Neural progenitor cell (in vitro differentiated cells): ENCODE data around the gene ARMC3. TPM values are rescaled to one million over a fixed set of nuclear protein-coding genes. Genes with fewer than 3 reads are reported as not detected.

Experiments
- DNase-seq: peaks from one replicate; pipeline ENCODE4 v3.0.0-alpha.2; 2016; ENCODE audit warnings: low spot score
- H2AFZ ChIP-seq: fragments of 200-600 bp; sonication (generic); replicated peaks from 2 replicates; pipeline ENCODE4 v1.6.1; 2016; ENCODE audit warnings: antibody characterized with exemption
- H3F3A ChIP-seq: fragments of 200-600 bp; sonication (generic); 2 replicates; pipeline ENCODE4 v1.6.1; 2016; ENCODE audit warnings: antibody characterized with exemption, low read depth
- H3K27ac ChIP-seq: fragments of 200-600 bp; sonication (generic); 2 replicates; pipeline ENCODE4 v1.5.1; 2016; ENCODE audit warnings: mild to moderate bottlenecking
- H3K27me3 ChIP-seq: fragments of 200-600 bp; sonication (generic); 2 replicates; pipeline ENCODE4 v1.6.1; 2016; ENCODE audit warnings: mild to moderate bottlenecking, moderate library complexity
- H3K36me3 ChIP-seq: fragments of 200-600 bp; sonication (generic); 2 replicates; pipeline ENCODE4 v1.5.1; 2016
- H3K4me1 ChIP-seq: fragments of 200-600 bp; sonication (generic); 2 replicates; pipeline ENCODE4 v1.6.1; 2016; ENCODE audit warnings: mixed run types
- H3K4me2 ChIP-seq: fragments of 200-600 bp; sonication (generic); 2 replicates; pipeline ENCODE4 v1.6.1; 2016
- H3K4me3 ChIP-seq: fragments of 200-600 bp; sonication (generic); 2 replicates; pipeline ENCODE4 v1.5.1; 2016
- H3K79me2 ChIP-seq: fragments of 200-600 bp; sonication (generic); 2 replicates; pipeline ENCODE4 v1.6.1; 2016; ENCODE audit warnings: low read depth
- H3K9ac ChIP-seq: fragments of 200-600 bp; sonication (generic); 2 replicates; pipeline ENCODE4 v1.6.1; 2016
- H3K9me3 ChIP-seq: fragments of 200-600 bp; sonication (generic); 2 replicates; pipeline ENCODE4 v1.5.1; 2016; ENCODE audit warnings: low read depth
- H4K20me1 ChIP-seq: fragments of 200-600 bp; sonication (generic); 2 replicates; pipeline ENCODE4 v1.6.1; 2016; ENCODE audit warnings: low read depth
- H3K27ac Mint-ChIP-seq: 3 replicates; pipeline ENCODE4 v1.8.0; 2021; ENCODE audit warnings: mixed read lengths
- H3K27me3 Mint-ChIP-seq: 2 replicates; pipeline ENCODE4 v1.8.0; 2022; ENCODE audit warnings: low read depth, mild to moderate bottlenecking, inconsistent platforms, moderate library complexity, mixed read lengths; ENCODE audit not compliant: insufficient read depth
- H3K36me3 Mint-ChIP-seq: 3 replicates; pipeline ENCODE4 v1.8.0; 2021; ENCODE audit warnings: mixed read lengths
- H3K4me1 Mint-ChIP-seq: 3 replicates; pipeline ENCODE4 v1.8.0; 2021; ENCODE audit warnings: mixed read lengths
- H3K4me3 Mint-ChIP-seq: 3 replicates; pipeline ENCODE4 v1.8.0; 2021; ENCODE audit warnings: mild to moderate bottlenecking, moderate library complexity, mixed read lengths
- H3K9me3 Mint-ChIP-seq: 3 replicates; pipeline ENCODE4 v1.8.0; 2020; ENCODE audit warnings: mixed read lengths
- EZH2 ChIP-seq: fragments of 200-600 bp; sonication (generic); IDR thresholded peaks from 2 replicates; pipeline ENCODE4 v1.6.1; 2017; ENCODE audit warnings: antibody characterized with exemption, mild to moderate bottlenecking, moderate library complexity
- EZH2phosphoT487 ChIP-seq: fragments of 200-600 bp; sonication (generic); IDR thresholded peaks from 2 replicates; pipeline ENCODE4 v1.6.1; 2017; ENCODE audit warnings: antibody characterized with exemption
- total RNA-seq: library from RNA; depleted of rRNA; stranded (reverse); fragments of >200 nt; gene quantifications from 2 replicates; pipeline ENCODE4 v1.2.3, GENCODE V29; 2015; ENCODE audit warnings: low replicate concordance
- TF ChIP-seq, protein P1 (sequence below): fragments of 200-600 bp; sonication (generic); IDR thresholded peaks from 2 replicates; pipeline ENCODE4 v1.5.1; 2017; ENCODE audit warnings: antibody characterized with exemption, mild to moderate bottlenecking

ARMC3 gene
- total RNA-seq, 1 donor from 2014 or later: 14.6 TPM

DNA sequence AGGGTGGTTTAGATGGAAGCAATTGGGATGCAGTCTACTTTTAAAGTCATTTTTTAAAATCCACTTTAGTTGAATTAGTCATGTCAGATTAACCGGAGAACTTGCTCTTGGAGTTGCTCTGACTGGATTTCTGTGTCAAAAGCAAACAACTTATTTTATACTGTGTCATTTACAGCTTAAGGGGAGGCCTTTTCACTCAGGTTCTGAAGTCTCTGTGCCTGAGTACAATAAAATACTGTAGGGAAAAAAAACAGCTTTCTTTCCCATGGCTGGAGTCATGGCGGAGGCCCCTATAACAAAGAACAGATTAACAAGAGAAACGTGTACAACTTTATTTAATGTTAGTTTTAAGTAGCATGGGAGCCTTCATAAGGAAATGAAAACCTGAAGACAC lies 128.3 kb downstream of the ARMC3 start:
- Histone ChIP-seq H3K4me1 (peaks cover 23% of the 10 kb centered on the region), H3K27ac (peak overlapping the region; percentile 97), H4K20me1 (no peaks in the 10 kb centered on the region), H3K79me2 (no peaks in the 10 kb centered on the region), H3K9me3 (no peaks in the 10 kb centered on the region), H3K27me3 (no peaks in the 10 kb centered on the region), H2AFZ (peak overlapping the region; percentile 36), H3F3A (peaks cover 18% of the 10 kb centered on the region), H3K9ac (no peak overlapping the region), H3K4me3 (no peak overlapping the region), H3K4me2 (peak overlapping the region; percentile 72), H3K36me3 (no peaks in the 10 kb centered on the region)
- TF ChIP-seq EZH2phosphoT487 (no peak), EZH2 (no peak)
- TF ChIP-seq, protein P1, sequence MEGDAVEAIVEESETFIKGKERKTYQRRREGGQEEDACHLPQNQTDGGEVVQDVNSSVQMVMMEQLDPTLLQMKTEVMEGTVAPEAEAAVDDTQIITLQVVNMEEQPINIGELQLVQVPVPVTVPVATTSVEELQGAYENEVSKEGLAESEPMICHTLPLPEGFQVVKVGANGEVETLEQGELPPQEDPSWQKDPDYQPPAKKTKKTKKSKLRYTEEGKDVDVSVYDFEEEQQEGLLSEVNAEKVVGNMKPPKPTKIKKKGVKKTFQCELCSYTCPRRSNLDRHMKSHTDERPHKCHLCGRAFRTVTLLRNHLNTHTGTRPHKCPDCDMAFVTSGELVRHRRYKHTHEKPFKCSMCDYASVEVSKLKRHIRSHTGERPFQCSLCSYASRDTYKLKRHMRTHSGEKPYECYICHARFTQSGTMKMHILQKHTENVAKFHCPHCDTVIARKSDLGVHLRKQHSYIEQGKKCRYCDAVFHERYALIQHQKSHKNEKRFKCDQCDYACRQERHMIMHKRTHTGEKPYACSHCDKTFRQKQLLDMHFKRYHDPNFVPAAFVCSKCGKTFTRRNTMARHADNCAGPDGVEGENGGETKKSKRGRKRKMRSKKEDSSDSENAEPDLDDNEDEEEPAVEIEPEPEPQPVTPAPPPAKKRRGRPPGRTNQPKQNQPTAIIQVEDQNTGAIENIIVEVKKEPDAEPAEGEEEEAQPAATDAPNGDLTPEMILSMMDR: no peak
- DNase-seq: no peak
- H3K36me3 Mint-ChIP-seq: peaks cover 2% of the 10 kb centered on the region
- H3K27me3 Mint-ChIP-seq: peaks cover 15% of the 10 kb centered on the region
- H3K9me3 Mint-ChIP-seq: peaks cover 18% of the 10 kb centered on the region
- H3K4me3 Mint-ChIP-seq: peak overlapping the region; percentile 10
- peaks cover 40% of the 10 kb centered on the region for H3K4me1 Mint-ChIP-seq
- peak overlapping the region; percentile 68 for H3K27ac Mint-ChIP-seq

DNA sequence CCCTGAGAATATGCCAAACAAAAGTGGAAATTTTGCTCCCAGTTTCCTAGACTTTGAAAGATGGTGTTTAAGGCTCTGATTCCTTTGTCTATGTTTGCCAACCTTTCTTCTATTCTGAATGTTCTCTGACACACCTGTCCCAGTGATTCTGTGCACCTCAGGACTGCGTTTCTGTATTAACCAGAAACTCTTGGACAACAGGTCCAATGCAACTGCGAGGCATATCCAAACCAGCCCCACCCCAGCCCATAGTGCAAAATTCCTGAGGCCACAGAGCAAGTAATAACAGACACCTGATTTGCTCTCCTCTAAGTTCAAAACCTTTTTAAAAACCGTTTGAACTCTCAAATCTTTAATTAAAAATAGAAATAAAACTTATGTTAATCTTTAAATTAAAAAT lies 130.5 kb downstream of the ARMC3 start:
- Histone ChIP-seq H3K79me2 (no peaks in the 10 kb centered on the region), H3K4me1 (peaks cover 27% of the 10 kb centered on the region), H3K4me2 (no peak overlapping the region), H4K20me1 (no peaks in the 10 kb centered on the region), H3K4me3 (no peak overlapping the region), H2AFZ (no peak overlapping the region), H3K9ac (no peak overlapping the region), H3F3A (peaks cover 18% of the 10 kb centered on the region), H3K9me3 (no peaks in the 10 kb centered on the region), H3K27ac (no peak overlapping the region), H3K36me3 (no peaks in the 10 kb centered on the region), H3K27me3 (no peaks in the 10 kb centered on the region)
- no peak for TF ChIP-seq EZH2
- TF ChIP-seq, protein P1: no peak
- TF ChIP-seq EZH2phosphoT487: no peak
- Mint-ChIP-seq H3K27me3 (peaks cover 17% of the 10 kb centered on the region), H3K9me3 (peaks cover 16% of the 10 kb centered on the region), H3K4me3 (no peak overlapping the region), H3K36me3 (peaks cover 2% of the 10 kb centered on the region), H3K27ac (no peak overlapping the region), H3K4me1 (peaks cover 35% of the 10 kb centered on the region)
- DNase-seq: no peak

- Histone ChIP-seq H3K27me3 (no peaks in the 10 kb centered on the region), H2AFZ (no peak overlapping the region), H3K4me2 (no peak overlapping the region), H4K20me1 (no peaks in the 10 kb centered on the region), H3K79me2 (no peaks in the 10 kb centered on the region), H3F3A (peaks cover 4% of the 10 kb centered on the region), H3K9ac (no peak overlapping the region), H3K9me3 (no peaks in the 10 kb centered on the region), H3K4me3 (no peak overlapping the region), H3K4me1 (peaks cover 17% of the 10 kb centered on the region), H3K27ac (no peak overlapping the region), H3K36me3 (no peaks in the 10 kb centered on the region)
- DNase-seq: no peak
- H3K4me1 Mint-ChIP-seq: peaks cover 24% of the 10 kb centered on the region
- TF ChIP-seq EZH2 (no peak), EZH2phosphoT487 (no peak)
- TF ChIP-seq, protein P1: no peak
- peaks cover 17% of the 10 kb centered on the region for H3K27me3 Mint-ChIP-seq
- no peak overlapping the region for H3K4me3 Mint-ChIP-seq
- H3K36me3 Mint-ChIP-seq: peaks cover 2% of the 10 kb centered on the region
- H3K9me3 Mint-ChIP-seq: peaks cover 16% of the 10 kb centered on the region
- no peak overlapping the region for H3K27ac Mint-ChIP-seq
Measured at GRCh38 chr10:23060918-23061317, 133.1 kb downstream of the ARMC3 start.
